ENCODE measurements around the gene FTH1.

FTH1 gene

DNA sequence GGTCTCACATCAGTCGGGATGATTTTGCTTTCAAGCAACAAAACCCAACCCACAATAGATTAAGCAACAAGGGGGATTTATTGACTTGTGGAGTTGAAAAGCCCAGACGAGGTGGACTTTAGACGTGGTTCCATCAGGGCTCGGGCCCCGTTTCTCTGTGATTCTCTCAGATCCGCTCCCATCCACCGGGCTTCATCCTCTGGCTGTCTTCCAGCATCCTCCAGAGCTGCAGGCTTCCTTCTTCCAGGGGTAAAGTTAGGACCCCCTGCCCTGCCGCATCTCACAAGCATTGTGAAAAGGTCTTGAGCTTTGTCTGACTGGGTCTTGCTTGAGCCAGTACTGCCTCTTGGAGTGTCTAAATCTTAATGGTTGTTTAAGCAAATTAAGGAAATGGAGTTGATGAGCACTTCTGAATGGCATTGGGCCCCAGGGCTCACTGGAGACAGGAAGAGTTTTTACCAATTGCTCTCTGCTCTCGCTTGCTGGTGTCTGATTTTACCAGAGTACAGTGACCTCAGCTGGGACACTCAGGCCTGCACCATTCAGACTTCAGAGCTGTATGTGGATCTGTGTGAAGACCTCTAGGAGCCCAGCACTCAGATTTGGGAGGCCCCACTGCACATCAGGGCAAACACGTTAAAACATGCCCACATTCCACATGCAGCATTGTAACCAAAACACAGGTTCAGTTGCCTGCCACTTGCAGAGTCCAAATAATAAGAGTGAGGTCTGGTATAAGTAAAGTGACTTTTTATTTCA is 13.5 kb upstream of the FTH1 start:
- in situ Hi-C loops (cut with HindIII; ENCODE audit: low sequenced_read_pairs), result no loop called here

DNA sequence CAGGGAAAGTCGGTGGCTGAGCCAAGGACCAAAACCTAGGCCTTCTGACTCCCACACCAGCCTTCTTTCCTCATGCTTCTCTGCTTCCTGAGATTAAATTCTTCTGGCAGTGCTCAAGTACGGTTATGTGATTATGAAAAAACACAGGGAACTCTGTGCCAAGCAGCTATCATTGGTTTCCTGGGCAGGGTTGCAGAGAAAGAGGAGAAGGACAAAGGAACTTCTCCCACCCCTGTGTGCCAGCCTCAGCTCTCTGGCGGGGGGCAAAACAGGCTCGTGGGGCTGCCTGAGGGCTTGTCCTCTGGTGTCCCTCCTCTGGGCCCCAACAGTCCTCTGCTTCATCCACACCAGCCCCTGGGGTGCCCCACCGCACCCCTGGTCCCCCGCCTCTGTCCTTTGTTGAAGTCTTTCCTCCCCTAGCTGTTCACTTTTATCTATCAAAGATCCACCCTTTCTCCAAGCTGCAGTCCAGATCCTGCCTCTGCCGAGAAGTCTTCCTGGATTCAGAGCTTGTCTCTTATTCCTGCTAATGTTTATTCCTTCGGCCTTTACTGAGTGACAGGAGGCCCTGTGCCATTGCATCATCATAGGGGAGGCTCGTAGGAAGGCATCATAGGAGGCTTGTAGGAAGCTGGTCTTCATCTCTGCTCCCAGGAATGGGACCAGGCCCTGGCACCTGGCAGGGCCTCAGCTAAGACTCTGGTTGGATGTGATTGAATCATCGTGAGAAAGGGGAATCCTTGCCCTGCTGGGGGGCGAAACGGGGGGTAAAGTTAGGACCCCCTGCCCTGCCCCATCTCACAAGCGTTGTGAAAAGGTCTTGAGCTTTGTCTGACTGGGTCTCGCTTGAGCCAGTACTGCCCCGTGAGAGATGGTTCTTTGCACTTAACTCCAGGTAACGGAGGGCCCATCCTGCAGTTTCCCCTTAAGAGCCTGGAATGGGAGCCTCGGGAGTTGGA is 11.5 kb upstream of the FTH1 start:
- in situ Hi-C loops (cut with HindIII; ENCODE audit: low sequenced_read_pairs), result no loop called here

DNA sequence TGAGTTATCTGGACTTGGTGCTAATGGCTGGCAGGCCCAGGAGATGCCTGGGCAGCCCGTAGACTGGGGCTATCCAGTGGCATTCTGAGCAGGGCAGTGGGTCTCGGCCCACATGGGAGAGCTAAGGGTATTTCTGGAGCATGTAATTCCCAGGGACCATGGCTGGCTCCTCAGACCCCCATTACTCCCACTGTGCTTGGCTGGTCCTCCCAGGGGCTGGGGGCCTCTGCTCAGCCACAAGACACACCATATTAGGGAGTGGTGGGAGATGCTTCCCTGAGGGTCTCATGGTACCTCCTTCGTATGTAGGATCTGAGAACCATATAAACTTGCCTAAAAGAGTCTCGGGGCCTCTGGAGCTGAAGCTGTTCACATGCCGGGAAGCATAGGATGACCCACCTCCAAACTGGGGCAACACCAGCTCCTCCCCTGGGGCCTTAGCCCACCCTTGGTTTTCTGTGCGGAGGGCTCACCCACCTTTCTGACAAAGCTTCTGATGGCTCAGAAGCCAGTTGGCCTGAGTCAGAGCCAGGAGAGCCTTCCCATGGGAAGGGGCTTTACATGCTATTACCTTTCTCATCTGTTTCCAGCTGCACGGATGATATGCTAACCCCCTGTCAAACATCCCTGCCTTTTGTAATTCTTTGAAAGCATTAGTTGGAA is 9.5 kb upstream of the FTH1 start:
- in situ Hi-C loops (cut with HindIII; ENCODE audit: low sequenced_read_pairs), result no loop called here

DNA sequence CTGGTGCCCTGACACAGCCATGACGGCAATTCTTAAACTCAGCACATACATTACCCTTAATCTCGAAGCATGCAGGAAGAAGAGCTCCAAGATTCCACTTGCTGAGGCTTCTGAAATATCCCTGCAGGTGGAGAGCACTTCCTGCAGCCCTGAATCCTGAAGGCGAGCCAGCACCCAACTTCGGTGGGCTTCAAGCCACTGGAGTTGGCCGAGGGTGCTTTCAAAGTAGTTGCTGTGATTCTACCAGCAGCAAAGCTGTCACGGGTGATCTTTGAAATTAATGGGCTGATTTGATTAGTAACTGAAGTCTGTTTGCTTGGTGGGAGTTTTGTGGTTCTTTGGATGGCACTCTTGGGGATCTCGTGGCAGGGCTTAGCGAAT is 9.0 kb upstream of the FTH1 start:
- in situ Hi-C loops (cut with HindIII; ENCODE audit: low sequenced_read_pairs), result no loop called here

DNA sequence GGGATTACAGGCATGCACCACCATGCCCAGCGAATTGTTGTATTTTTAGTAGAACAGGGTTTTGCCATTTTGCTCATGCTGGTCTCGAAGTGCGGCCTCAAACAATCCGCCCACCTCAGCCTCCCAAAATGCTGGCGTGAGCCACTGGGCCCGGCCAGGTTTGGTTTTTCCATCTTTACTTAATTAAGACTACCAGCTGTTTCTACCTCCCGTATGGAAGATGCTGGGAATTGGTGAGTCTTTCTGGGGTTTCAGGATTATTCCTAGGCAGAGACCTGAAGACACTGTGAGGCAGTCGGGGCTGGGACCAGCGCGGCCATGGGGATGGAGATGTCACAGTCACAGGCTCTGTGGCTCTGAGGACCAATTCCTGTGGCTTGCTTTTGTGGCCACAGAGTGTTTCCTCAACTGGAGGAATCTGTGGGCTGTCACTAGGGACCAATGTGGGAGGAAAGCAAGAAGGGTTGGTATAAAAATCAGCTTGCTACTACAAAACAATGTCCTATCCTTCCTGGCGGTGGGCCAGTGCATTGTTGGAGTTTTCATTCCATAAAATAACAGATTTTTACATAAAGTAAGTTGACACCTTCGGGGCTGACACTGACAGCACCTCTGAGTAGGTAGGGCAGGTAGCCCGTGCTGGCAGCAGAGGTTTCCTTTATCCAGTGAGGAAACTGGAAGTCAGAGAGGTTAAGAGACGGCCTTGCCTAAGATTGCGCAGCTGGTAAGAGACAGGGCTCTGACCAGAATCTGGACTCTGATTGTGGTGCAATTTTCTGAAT is 8.4 kb upstream of the FTH1 start:
- in situ Hi-C loops (cut with HindIII; ENCODE audit: low sequenced_read_pairs), result no loop called here

DNA sequence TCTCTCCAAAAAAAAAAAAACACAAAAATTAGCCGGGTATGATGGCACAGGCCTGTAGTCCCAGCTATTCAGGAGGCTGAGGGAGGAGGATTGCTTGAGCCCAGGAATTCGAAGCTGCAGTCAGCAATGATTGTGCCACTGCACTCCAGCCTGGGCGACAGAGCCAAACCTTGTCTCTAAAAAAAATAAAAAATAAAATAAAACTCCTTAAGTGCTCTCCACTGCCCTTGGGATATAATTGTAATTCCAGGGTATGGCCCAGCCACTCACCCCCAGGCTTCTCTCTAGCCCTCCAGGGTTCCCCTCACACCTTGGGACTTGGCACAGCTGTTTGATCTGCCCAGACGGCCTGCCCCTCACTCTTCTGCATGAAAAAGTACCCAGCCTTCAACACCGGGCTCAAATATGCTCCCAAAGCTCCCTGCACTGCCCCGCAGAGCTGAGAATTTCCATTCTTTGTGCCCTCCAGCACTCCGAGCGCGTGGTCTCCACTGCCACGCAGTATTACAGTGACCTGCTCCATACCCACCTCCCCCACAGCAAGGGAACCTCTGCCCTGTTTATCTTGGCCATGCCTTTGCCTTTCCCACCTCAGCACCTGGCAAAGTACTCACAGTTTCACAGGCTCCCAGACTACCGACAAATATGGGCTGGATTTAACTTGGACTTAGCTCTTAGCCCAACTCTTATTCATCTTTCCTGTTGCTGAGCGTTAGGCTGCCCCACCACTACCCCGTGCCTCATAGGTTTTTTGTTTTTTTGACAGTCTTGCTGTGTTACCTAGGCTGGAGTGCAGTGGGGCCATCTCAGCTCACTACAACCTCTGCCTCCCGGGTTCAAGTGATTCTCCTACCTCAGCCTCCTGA is 7.6 kb upstream of the FTH1 start:
- in situ Hi-C loops (cut with HindIII; ENCODE audit: low sequenced_read_pairs), result no loop called here

DNA sequence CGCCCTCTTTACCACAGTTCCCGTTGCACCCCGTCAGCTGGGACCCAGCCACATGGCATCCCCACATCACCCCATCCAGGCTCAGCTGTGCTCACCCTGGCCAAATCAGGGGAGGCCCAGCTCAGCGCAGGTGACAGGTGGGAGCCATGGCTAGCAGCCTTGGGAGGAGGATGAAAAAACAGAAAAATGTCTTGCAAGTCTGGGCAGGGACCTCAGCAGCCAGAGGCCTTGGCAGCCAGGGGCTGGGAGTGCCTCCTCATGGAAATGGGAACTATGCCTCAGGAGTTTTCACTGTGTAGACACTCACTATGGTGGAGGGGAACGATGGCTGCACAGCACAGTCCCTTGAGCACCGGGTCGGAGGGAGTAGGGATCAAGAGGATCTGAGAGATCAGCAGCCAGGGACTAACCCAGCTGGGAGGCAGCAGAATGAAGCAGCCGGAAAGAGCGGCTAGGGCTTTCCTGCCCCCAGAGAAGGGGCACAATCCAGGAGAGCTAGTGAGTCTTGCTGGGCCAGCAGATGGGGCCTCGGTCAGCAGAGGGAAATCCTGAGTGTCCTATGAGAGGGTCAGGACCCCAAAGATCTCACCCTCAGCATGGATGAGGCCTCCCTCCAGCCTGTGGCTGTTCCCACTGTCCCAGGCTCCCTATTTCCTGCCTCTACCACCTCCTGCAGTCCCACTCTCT is 6.2 kb upstream of the FTH1 start:
- in situ Hi-C loops (cut with HindIII; ENCODE audit: low sequenced_read_pairs), result no loop called here

DNA sequence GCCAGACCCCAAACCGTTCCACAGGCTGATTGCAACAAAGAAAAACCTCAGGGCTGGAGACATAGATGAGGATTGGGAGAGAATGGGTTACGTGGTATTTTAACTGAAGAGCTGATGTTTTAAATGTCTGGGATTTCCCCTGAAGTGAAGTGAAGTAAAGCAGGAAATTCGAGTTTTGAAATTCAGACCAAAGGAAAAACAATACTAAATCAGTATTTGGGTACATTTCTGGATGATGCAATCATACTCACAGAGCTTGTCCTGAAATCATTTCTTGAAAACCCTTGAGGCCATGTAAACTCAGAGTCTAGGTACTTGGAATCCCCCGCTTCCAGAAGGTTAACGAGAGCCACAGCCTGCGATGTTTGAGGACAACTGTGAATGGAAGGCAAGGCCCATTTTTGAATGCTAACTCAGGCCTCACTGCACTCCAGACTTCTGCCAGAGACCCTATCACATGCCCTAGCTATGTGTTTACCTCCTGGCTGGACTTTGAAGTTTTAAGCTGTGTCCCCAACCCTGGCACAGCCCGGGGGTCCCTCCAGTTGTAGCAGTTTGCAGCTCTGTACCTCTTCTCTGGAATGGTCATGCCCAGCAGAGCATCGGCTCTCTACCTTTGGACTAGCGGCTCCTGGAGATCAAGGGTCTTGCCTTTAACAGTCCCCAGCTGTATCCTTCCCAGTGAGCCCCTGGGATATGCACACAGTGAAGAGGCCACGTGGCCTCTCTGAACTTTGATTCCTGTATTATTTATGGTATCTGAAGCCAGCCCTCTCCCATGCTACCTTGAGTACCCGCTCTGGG is 5.4 kb upstream of the FTH1 start:
- in situ Hi-C loops (cut with HindIII; ENCODE audit: low sequenced_read_pairs), result no loop called here

DNA sequence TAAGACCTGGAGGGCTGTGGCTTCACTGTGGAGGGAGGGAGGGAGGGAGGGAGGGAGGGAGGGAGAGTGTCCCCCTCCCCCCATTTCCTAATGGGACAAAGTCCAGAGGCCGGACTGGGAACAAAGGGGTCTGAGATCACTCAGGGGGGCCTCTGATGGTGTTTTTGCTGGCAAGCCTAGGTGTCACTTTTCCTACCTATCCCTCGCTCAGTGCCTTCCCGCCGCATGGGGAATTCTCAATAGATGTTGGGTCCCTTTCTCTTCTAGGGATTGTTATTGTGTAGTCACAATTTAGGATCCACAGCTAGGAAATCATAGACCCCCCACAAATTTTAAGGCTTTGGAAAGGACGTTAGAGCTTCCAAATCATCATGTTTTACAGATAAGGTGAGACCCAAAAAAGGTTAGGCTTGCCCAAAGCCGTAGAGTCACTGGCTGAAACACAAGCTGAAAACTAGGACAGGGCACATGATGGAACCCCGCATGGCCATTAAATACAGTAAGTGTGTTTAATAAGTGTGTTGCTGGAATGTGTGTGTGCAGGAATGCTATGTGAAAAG is 4.8 kb upstream of the FTH1 start:
- in situ Hi-C loops (cut with HindIII; ENCODE audit: low sequenced_read_pairs), result no loop called here

DNA sequence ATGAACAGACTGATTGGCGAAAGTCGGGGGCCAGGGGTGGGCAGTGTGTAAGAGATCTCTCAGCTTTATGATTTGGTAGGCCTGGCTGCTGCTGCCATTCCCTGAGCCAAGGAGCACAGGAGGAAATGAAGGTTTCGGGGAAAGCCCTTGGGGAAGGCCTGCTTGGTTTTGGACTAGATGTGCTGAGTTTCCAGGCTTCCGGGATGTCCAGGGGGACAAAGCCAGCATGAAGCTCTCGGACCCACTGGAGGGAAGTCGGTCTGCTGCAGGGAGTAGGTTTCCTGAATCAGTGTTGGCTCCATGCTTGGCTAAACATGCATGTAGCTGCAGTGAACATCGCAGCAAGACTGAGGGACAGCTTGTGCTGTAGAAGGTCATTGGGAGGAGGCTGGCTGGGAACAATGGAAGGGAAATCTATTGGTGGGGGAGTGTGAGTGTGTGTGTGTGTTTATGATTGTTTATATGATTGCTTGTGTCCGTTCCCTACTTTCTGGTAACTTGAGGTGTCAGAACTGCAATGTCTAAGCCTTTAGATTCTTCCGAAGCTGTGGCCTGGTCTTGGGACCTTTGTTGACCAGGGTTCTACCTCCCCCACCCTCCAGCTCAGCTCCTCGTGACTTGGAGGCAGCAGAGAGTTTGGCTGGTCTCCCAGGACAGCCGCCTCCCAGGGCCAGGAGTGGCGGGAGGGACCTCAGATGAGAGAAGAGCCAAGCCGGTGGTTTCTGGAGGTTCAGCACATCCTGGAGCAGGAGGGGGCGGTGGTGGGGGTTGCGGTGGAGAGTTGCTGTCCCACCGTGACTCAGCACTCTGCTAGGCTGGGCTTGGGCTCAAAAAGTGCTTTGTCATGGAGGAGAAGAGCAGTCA is 4.0 kb upstream of the FTH1 start:
- in situ Hi-C loops (cut with HindIII; ENCODE audit: low sequenced_read_pairs), result no loop called here

DNA sequence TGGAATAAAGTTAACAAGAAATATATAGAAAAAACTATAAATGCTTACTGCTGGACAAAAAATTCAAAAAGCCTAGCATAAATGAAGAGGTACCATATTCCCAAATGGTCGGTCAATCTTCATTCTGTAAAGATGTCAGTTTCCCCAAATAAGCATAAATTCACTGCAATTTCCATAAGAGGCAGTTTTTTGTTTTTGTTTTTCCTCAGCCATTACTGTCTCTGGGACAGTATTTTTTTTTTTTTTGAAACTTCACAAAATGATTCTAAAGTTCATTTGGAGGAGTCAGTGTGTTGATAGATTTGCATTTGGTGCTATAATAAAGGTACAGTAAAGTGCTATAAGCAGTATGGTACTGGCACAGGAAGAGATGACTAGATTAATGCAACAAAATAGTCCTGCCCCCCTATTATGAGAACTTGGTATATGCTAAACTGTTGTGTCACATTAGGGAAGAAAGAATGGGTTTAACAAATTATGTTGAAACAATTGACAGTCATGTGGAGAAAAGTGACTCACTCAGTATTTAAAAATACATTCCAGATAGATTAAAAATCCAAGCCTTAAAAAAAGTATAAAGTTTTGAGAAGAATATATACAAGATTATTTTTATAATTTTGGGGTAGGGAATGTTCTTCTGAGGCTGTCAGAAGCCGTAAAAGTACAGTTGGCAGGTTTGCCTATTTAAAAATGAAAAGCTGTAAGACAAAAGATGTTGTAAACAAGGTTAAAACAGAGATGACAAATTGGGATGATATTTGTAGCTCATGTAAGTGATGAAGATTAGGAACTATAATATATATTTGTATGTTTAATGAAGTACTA is 2.6 kb upstream of the FTH1 start:
- in situ Hi-C loops (cut with HindIII; ENCODE audit: low sequenced_read_pairs), result loop anchor here (10.0 kb wide), 1 partner anchor 155 kb away; the partner anchor contains the start of gene FADS1

DNA sequence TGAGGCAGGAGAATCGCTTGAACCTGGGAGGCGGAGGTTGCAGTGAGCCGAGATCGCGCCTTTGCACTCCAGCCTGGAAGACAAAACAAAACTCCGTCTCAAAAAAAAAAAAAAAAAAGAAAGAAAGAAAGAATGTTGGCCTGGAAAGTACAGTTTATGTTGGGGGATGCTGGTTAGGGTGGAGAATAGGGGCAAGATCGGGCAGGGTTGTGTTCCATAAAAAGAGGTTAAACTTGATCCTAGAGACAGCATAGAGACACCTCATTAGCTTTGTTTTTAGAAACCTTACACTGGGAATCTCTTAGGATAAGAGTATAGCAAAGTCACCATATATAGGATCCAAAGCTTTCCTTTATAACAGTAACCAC is 1.9 kb upstream of the FTH1 start:
- in situ Hi-C loops (cut with HindIII; ENCODE audit: low sequenced_read_pairs), result loop anchor here (10.0 kb wide), 1 partner anchor 155 kb away; the partner anchor contains the start of gene FADS1

DNA sequence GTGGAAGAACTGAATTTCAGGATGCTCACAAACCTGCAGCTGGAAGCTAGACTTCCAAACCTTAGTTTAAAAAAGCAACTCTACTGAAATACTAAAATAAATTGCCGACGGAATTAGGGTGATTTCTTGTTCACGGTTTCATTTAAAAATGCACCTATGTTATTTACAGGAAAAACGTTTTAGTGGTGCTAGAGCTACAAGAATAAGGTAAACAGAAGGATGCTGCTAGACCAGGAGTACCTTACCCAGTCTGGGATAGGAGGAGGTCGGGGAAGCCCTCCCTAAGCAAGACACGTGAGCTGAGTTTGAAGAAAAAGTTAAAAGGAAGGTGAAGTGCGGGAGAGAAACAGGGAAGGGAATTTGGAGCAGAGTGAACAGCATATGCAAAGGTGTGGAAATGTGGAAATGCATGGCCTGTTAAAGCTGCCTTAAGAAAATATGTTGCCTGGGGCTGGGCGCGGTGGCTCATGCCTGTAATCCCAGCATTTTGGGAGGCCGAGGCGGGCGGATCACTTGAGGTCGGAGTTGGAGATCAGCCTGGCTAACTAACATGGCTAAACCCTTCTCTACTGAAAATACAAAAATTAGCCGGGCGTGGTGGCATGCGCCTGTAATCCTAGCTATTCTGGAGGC is 1.4 kb upstream of the FTH1 start:
- in situ Hi-C loops (cut with HindIII; ENCODE audit: low sequenced_read_pairs), result loop anchor here (10.0 kb wide), 1 partner anchor 154 kb away; the partner anchor contains the start of gene FADS1

DNA sequence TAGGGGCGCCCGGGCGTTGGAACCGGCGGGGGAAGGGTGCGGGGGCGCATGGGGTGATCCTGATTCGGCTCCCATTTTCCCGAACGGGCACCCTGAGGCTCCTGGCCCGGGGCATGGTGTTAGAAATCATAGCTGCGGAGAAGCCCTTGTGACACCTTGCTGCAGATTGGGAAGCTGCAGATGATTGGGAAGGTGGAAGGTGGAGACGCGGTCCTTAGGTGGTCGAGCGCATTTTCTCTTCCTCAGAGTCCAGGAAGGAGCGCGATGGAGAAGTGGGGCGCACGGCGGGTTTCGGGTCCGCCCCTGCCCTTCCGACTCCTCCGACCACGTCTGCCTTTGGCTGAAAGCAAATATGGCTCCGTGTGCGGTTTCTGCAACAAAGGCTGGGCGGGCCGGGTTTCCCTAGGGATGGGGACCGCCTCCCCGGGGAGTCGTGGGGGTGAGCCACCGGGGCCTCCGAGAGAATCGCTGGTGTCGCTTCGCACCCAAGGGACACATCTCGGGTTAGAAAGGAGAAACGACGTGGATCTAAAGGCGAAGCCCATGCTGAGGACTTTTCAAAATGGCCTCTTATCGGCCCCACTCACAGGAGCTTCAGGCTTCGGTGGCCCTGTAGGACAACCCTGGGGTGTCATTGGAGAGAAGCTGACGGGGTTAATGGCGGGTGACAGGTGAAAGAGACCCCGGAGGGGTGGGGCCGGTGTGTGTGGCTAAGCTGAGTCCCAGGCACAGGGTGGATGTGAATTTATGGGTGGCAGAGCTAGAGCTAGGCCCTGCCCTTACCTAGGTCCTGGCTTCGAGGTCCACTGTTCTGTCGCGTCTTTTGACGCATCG is 707 bp upstream of the FTH1 start:
- in situ Hi-C loops (cut with HindIII; ENCODE audit: low sequenced_read_pairs), result loop anchor here (10.0 kb wide), 1 partner anchor 153 kb away; the partner anchor contains the start of gene FADS1

DNA sequence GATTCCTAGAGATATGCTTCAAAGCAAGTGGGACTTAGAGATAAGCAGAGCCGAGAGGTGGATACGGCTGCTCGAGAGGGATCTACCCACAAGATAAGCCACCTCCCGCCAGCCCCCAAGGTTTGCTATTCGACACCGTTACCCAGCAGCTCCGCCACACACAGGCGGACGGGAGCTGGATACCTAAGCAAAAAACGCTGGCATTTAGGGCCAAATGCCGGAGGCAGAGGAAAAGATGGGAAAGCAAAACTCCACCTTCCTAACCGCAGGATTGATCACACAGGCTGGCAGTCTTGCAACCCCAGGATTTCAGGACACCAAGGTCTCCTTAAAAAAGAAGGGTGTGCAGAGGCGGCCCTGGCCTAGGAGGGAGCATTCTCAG is 709 bp downstream of the FTH1 start:
- in situ Hi-C loops (cut with HindIII; ENCODE audit: low sequenced_read_pairs), result loop anchor here (10.0 kb wide), 1 partner anchor 152 kb away; the partner anchor contains the start of gene FADS1
